Tibial nerve (tissue), 4 donors: ENCODE data around the gene ADAMTS17. TPM values are rescaled to one million over a fixed set of nuclear protein-coding genes. Genes with fewer than 3 reads are reported as not detected.

ENCODE experiments used
- DNase-seq, 2 donors: peaks; one replicate each; pipeline ENCODE4 v3.0.0-alpha.2; 2019; ENCODE audit warnings: low spot score in 2 of 2
- H3K27ac ChIP-seq, 4 donors: fragments of 200-600 bp; sonication (generic) in 3 of 4; one replicate each; pipeline ENCODE4 v1.5.1; 2017 to 2019; ENCODE audit warnings: mild to moderate bottlenecking in 1 of 4
- H3K27me3 ChIP-seq, 2 donors: fragments of 200-600 bp; sonication (generic) in 1 of 2; one replicate each; pipeline versions ENCODE4 v1.5.1 to v1.6.0; 2017 to 2019
- H3K36me3 ChIP-seq, 3 donors: fragments of 200-600 bp; sonication (generic); one replicate each; pipeline ENCODE4 v1.5.1; 2018 to 2019
- H3K4me1 ChIP-seq, 4 donors: fragments of 200-600 bp; sonication (generic) in 3 of 4; one replicate each; pipeline ENCODE4 v1.5.1; 2017 to 2019
- H3K4me3 ChIP-seq, 4 donors: fragments of 200-600 bp; sonication (generic) in 3 of 4; one replicate each; pipeline ENCODE4 v1.5.1; 2017 to 2019; ENCODE audit warnings: mild to moderate bottlenecking in 1 of 4, moderate library complexity in 1 of 4
- H3K9me3 ChIP-seq, 4 donors: fragments of 200-600 bp; sonication (generic) in 3 of 4; one replicate each; pipeline ENCODE4 v1.5.1; 2017 to 2019
- EP300 ChIP-seq, 2 donors: sonication (generic); formaldehyde crosslinking; IDR thresholded peaks; one replicate each; pipeline ENCODE4 v1.6.1; 2017; ENCODE audit warnings: antibody characterized with exemption in 2 of 2, mild to moderate bottlenecking in 1 of 2
- POLR2A ChIP-seq, 2 donors: fragments of 450-650 bp; IDR thresholded peaks; one replicate each; pipeline ENCODE4 v1.6.1; 2017; ENCODE audit warnings: antibody characterized with exemption in 2 of 2, mild to moderate bottlenecking in 2 of 2, moderate library complexity in 2 of 2
- WGBS, 2 donors: methylation state at CpG; one replicate each; pipeline ENCODE4 v1.1.5; 2018; 5-methylcytosine and 5-hydroxymethylcytosine counted together
- total RNA-seq, 4 donors: library from RNA; depleted of rRNA; stranded (reverse); fragments of >200 nt; gene quantifications; one replicate each; pipeline ENCODE4 v1.1.0, GENCODE V29; 2016
- TF ChIP-seq, protein P1 (sequence below), 5 experiments: fragments of 200-600 bp in 3 of 5; fragments of 450-650 bp in 2 of 5; sonication (generic) in 3 of 5; IDR thresholded peaks; one replicate each; pipeline ENCODE4 v1.5.1; 2016 to 2019; ENCODE audit warnings: antibody characterized with exemption in 5 of 5, mild to moderate bottlenecking in 3 of 5, moderate library complexity in 2 of 5

ADAMTS17 gene
- total RNA-seq, 4 donors from 2014 or later: 0.66 to 5.5 (median 3.7) TPM

DNA sequence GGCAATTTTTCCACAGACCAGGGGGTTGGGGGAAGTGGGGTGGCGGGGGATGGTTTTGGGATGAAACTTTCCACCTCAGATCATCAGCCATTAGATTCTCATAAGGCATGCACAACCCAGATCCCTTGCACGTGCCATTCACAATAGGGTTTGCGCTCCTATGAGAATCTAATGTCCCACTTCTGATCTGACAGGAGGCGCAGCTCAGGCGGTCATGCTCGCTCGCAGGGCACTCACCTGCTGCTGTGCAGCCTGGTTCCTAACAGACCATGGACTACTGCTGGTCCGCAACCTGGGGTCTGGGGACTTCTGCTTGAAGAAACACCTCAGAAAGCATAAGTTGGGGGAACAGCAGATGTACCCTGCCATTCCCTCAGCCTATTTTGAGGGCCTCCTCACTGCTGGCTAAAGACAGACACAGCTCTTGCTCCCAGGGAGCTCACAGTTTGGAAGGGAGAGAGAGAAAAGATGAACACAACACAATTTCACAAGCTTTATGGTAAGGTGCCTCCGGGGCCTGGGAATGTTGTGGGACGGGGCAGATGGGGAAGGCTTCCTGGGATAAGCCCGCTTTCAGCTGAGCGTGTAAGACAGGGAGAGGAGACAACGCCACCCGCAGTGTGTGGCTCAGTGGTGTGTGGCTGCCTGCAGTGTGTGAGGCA, 285.2 kb downstream of the ADAMTS17 start:
- no peak for DNase-seq
- WGBS, 2 donors: 93 to 98% methylated on average over 14 of the region's 14 CpGs
- TF ChIP-seq, protein P1, sequence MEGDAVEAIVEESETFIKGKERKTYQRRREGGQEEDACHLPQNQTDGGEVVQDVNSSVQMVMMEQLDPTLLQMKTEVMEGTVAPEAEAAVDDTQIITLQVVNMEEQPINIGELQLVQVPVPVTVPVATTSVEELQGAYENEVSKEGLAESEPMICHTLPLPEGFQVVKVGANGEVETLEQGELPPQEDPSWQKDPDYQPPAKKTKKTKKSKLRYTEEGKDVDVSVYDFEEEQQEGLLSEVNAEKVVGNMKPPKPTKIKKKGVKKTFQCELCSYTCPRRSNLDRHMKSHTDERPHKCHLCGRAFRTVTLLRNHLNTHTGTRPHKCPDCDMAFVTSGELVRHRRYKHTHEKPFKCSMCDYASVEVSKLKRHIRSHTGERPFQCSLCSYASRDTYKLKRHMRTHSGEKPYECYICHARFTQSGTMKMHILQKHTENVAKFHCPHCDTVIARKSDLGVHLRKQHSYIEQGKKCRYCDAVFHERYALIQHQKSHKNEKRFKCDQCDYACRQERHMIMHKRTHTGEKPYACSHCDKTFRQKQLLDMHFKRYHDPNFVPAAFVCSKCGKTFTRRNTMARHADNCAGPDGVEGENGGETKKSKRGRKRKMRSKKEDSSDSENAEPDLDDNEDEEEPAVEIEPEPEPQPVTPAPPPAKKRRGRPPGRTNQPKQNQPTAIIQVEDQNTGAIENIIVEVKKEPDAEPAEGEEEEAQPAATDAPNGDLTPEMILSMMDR (IDR thresholded peaks at IDR 0.05): no peak
- TF ChIP-seq EP300 (IDR thresholded peaks at IDR 0.05): no peak

DNA sequence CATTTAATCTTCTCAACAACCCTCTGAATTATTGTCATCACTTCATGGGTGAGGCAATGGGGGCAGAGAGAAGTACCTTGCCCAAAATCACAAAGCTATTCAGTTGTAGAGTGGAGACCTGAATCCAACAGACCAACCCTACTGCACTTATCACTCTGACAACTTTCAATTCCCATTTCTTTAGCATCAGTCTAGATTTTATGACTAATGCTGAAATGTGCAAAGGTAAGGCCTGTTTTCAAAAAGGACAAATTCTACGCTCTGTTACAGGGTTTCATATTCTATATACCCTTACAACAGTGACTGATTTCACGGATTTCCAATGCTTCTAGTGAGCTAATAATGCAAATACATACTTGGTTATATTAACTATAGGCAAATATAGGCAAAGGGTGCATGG, 286.0 kb downstream of the ADAMTS17 start:
- H3K27me3 ChIP-seq: no peaks in the 10 kb centered on the region
- H3K4me1 ChIP-seq: no peaks in the 10 kb centered on the region
- H3K4me3 ChIP-seq: no peak overlapping the region
- H3K36me3 ChIP-seq: no peaks in the 10 kb centered on the region
- H3K9me3 ChIP-seq: no peaks in the 10 kb centered on the region
- 95% methylated on average over 2 of the region's 2 CpGs for WGBS, 2 donors
- no peak overlapping the region for H3K27ac ChIP-seq
- DNase-seq: no peak
- TF ChIP-seq, protein P1 (IDR thresholded peaks at IDR 0.05): no peak
- no peak for TF ChIP-seq EP300 (IDR thresholded peaks at IDR 0.05)
- TF ChIP-seq POLR2A (IDR thresholded peaks at IDR 0.05): no peak

More for the DNA sequence above, 285.2 kb downstream of the ADAMTS17 start:
- Histone ChIP-seq H3K27ac (no peak overlapping the region), H3K4me1 (no peaks in the 10 kb centered on the region), H3K27me3 (no peaks in the 10 kb centered on the region), H3K4me3 (no peak overlapping the region), H3K36me3 (no peaks in the 10 kb centered on the region), H3K9me3 (no peaks in the 10 kb centered on the region)

DNA sequence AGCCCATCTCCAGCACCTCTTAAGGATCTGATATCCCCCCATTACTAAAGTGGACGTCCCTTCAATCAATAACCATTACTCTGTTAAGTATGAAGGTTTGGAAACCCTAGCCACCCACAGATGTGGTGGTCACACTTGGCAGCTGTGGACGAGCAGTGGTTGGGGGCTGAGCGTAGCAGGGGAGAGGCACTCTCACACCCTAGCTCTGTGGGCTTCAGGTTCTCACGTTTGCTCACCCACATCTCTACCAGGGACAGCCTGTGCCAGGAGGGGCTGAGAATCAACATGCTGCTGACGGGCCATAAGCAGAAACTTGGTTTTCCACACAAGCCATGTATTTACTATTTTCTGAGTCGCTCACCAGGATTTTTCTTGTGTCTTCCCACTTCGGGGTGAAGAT, 287.2 kb downstream of the ADAMTS17 start:
- Histone ChIP-seq H3K27ac (no peak overlapping the region), H3K4me1 (no peaks in the 10 kb centered on the region), H3K36me3 (no peaks in the 10 kb centered on the region), H3K27me3 (no peaks in the 10 kb centered on the region), H3K9me3 (no peaks in the 10 kb centered on the region), H3K4me3 (no peak overlapping the region)
- TF ChIP-seq EP300 (IDR thresholded peaks at IDR 0.05) (no peak), POLR2A (IDR thresholded peaks at IDR 0.05) (no peak)
- TF ChIP-seq, protein P1 (IDR thresholded peaks at IDR 0.05): no peak
- no peak for DNase-seq
- 77 to 87% methylated on average over 7 of the region's 7 CpGs for WGBS, 2 donors

DNA sequence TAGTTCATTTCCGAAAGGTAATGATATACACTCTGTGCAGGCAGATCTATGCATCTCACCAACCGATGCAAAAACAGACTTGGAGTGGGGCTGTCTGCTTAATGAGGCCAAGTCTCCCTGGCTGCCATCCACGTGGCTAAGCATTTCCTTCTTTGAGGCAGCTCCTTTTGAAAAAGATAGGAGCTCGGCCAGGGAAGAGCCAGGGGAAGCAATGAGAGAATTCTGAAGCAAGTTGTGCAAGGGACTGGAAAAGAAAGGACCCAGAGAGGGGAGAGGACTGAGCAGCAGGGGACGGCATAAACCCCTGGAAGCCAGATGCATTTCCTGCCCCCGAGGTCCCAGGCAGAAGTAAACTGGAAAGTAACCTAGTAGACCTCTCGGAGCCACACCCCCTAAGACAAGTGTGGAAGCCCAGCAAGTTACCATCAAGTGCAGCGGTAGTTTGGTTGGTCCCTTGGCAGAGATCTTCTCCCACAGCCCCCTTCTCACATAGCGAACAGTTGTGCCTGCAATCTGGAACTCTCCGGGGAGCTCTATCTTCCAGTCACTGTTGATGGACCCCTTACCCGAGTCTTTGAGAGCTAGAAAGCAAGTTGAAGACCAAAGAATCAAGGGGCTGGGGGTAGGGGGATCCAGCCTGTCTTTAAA, 288.2 kb downstream of the ADAMTS17 start:
- no peaks in the 10 kb centered on the region for H3K36me3 ChIP-seq
- 65% methylated on average over 11 of the region's 11 CpGs for WGBS, 2 donors
- no peaks in the 10 kb centered on the region for H3K9me3 ChIP-seq
- no peaks in the 10 kb centered on the region for H3K4me1 ChIP-seq
- no peak overlapping the region for H3K27ac ChIP-seq
- TF ChIP-seq, protein P1 (IDR thresholded peaks at IDR 0.05): no peak
- TF ChIP-seq EP300 (IDR thresholded peaks at IDR 0.05) (no peak), POLR2A (IDR thresholded peaks at IDR 0.05) (no peak)
- DNase-seq: no peak
- no peaks in the 10 kb centered on the region for H3K27me3 ChIP-seq
- no peak overlapping the region for H3K4me3 ChIP-seq

DNA sequence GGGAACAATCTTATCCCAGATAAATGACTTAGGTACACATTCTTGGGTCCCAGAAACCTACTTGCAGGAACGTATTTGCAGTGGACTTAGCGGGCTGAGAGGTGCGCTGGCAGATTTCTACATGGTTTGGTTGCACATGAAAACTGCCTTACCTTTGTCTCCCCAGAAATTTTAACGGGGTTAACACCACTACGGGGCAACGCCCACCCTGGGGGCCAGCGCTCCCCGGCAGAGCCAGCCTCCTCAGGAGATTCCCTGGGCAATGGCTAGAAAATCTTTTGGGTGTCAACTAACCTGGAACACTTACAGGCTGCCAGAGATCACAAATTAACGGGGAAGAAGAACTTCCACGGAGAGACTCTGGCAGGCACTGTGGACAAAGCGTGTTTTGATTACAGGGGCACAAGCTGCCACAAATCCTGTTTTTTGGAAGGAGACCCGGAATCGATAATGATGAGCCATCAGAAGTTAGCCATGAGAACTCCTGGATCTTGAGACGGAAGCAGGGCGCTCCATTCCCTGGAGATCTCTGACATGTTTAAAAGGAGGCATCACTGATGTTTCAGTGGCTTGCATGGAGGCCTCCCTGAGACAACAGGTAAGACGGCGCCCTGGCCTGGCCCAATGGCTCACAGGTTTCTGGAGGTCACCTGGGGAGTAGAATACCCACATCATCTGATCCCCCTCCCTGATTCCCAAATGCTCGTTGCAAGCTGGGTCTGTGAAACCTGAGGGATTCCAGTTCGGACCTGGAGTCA, 288.9 kb downstream of the ADAMTS17 start:
- no peaks in the 10 kb centered on the region for H3K36me3 ChIP-seq
- H3K4me3 ChIP-seq: no peak overlapping the region
- H3K4me1 ChIP-seq: no peaks in the 10 kb centered on the region
- TF ChIP-seq POLR2A (IDR thresholded peaks at IDR 0.05) (no peak), EP300 (IDR thresholded peaks at IDR 0.05) (no peak)
- TF ChIP-seq, protein P1 (IDR thresholded peaks at IDR 0.05): no peak
- 89 to 91% methylated on average over 19 of the region's 19 CpGs for WGBS, 2 donors
- no peak for DNase-seq
- no peaks in the 10 kb centered on the region for H3K27me3 ChIP-seq
- H3K27ac ChIP-seq: no peak overlapping the region
- H3K9me3 ChIP-seq: no peaks in the 10 kb centered on the region
